Hepatic stellate cell (primary cell): ENCODE data around the gene IFI27L1.

Source experiments
- DNase-seq: peaks from one replicate; pipeline ENCODE4 v3.0.0; 2011; ENCODE audit warnings: low spot score

Gene IFI27L1

GRCh38 chr14:94079891-94080620 lies 1.1 kb upstream of the IFI27L1 start:
- DNase-seq: peak; percentile 61

- DNase-seq: no peak
Measured at GRCh38 chr14:94081386-94081820, 293 bp downstream of the IFI27L1 start.

- DNase-seq: no peak
Measured at GRCh38 chr14:94087891-94088290, 6.8 kb downstream of the IFI27L1 start.

- peak; percentile 43 for DNase-seq
Measured at GRCh38 chr14:94088516-94088915, 7.4 kb downstream of the IFI27L1 start.

- DNase-seq: no peak
Measured at GRCh38 chr14:94089479-94089878, 8.4 kb downstream of the IFI27L1 start.

DNA sequence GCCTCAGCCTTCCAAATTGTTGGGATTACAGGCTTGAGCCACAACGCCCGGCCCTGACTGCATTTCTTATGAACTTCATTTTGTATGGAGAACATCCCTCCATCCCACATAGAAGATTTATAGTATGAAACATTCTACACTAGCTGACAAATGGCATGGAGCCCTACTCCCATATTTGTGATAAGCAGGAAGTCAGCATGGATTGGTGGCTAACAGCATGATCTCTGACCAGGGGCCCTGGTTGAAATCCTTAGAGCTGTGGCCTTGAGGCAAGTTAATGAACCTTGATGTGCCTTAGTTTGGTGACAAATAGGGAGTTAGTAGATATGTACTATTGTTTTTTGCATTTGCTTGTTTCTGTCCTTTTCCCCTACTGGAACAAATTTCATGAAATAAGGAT lies 12.3 kb downstream of the IFI27L1 start:
- DNase-seq: no peak

DNA sequence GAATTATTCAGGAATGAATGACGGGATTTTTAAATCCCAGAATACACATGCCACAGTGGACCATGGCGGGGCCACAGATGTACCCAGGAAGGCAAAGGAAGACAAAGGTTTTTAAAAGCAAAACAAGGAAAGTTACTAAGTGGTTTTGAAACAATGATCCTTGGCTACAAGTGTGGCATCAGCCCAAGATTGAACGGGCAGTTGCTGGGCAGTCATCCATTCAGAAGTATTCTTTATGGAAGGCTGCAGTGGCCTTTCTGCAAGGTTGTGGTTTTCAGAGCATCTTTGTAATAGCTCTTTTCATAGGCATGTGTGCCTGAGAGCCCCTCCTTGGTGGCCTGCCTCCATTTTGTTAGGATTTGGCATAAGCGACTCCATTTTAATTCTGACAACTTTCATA lies 16.0 kb downstream of the IFI27L1 start:
- DNase-seq: no peak

- no peak for DNase-seq
Measured at GRCh38 chr14:94098326-94098992, 17.3 kb downstream of the IFI27L1 start.

GRCh38 chr14:94099006-94099405 lies 17.9 kb downstream of the IFI27L1 start:
- no peak for DNase-seq

DNA sequence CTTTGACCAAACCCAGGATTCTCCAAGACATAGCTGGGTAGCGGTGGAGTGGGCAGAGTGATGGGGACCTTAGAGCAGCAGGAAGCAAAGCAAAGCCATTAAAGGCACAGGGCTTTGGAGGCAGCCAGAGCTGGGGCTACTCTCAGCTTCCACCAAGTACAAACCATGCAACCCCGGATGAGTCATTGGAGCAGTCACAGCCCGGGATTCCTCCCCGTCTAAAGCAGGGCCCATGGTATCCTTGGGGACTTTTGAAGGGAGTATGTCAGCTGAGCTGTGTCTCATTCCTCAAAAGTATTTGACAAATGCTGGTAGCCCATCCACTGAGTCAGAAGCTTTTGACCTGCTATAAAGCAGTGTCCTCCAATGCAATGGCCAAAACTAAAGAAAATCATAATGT lies 19.7 kb downstream of the IFI27L1 start:
- DNase-seq: peak; percentile 96

DNA sequence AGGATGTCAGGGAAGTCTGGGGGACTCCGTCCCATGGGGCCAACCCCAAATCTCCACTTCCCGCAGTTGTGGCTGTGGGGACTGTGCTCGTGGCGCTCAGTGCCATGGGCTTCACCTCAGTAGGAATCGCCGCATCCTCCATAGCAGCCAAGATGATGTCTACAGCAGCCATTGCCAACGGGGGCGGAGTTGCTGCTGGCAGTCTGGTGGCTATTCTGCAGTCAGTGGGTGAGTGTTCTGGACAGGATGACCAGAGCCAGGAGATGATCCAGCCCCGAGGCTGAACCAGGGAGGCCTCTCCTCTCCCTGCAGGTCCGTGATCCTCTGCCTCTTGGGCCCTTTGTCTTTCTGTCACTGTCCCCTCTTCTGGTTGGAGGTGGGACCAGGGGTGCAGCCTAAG lies 20.6 kb downstream of the IFI27L1 start:
- DNase-seq: no peak

DNA sequence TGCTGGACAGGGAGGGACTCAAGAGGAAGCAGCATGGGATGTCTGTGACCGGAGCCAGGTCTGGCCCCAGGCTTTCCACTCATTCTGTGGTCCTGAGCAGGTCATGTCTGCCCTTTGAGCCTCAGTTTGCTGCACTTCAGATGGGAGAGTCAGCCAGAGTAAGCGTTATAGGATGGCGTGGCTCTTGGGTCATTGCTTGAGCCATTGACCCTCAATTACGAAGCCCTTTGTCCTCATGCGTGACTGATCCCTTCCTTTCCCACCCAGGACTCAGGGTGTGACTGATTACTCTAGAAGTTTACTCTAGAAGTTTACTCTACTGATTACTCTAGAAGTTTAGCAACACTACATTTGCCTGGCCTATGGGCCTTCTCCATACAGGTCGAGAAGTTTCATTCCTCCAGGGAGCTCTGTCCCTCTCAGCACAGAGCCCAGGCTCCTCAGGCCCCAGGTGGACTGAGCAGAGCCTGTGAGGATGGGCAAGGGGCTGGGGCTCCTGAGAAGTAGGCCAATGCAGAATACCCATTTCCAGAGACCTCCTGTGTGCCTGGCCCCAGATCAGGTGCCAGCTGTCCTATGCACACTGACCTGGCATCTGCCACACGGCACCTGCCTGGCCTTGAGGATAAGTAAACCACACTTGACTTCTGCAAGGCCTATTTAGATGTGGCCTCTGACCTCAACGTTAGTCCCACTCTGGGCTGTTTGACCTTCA lies 21.8 kb downstream of the IFI27L1 start:
- DNase-seq: no peak

DNA sequence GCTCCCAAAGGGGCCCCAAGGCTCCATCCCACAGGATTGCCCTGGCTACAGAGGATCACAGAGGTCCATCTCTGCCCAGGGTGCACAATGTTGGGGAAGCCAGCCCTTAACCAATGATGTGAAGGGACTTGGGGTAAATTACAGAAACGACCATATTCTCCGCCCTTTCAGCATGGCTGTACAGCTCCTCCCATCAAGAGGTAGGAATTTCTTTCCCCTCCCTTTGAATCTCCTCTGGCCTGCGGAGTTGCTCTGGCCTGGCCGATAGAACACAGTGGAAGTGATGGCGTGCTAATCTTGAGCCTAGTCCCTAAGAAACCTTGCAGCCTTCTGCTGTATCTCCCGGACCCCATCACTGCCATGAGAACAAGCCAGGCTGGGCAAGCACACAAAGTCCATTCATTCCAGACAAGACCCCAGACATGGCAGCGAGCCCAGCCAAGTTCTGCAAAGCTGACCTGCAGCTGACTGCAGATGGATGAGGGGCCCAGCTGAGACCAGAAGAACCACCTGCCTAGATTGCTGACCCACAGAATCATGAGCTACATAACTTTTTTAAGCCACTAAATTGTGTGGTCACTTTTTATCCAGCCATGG lies 22.5 kb downstream of the IFI27L1 start:
- DNase-seq: no peak

- DNase-seq: no peak
Measured at GRCh38 chr14:94104731-94105130, 23.6 kb downstream of the IFI27L1 start.

DNA sequence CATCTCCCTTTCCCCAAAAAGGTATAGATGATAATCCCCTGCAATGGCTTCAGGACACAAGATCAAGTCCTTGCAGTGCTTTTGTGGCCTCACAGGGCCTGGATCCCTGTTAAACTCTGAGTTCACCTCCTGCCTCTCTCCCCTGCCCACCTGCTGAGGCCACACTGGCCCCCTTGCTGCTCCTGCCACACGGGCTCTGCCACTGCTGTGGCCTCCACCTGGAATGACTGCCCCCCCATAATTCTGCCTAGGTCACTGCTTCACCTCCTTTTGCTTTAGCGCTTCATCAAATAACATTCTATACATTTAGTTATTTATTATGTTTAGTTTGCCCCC lies 28.8 kb downstream of the IFI27L1 start:
- DNase-seq: no peak

DNA sequence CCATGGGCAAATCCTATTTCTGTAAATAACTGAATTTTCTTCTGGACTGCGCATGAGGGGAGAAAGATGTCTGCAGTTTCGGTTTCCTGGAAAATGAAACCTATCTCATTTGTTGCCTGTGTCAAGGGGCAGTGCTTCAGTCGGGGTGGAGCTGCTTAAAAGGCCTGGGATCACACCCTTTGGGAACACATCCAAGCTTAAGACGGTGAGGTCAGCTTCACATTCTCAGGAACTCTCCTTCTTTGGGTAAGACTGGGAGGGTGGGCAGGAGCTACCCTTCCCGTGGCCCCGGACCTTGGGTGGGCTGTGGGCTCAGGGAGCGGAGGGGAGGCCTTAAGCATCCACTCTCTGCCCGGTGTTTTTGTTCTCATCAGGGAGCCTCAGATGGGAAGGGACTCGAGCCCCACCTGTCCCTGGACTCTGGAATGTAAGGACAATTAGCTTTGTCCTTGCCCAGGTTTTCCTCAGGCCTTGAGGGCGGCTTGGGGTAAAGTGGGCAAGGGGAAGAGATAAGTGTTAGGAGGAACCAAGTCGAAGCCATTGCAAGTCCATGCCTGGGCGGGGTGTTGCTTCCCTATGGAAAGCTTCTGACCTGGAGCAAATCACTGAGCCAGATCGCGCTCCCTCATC lies 29.6 kb downstream of the IFI27L1 start, which contains the start of gene IFI27:
Gene IFI27, plus strand, starts transcription at position 185 of the 630 bp plus-strand sequence.
- DNase-seq: peak; percentile 64

DNA sequence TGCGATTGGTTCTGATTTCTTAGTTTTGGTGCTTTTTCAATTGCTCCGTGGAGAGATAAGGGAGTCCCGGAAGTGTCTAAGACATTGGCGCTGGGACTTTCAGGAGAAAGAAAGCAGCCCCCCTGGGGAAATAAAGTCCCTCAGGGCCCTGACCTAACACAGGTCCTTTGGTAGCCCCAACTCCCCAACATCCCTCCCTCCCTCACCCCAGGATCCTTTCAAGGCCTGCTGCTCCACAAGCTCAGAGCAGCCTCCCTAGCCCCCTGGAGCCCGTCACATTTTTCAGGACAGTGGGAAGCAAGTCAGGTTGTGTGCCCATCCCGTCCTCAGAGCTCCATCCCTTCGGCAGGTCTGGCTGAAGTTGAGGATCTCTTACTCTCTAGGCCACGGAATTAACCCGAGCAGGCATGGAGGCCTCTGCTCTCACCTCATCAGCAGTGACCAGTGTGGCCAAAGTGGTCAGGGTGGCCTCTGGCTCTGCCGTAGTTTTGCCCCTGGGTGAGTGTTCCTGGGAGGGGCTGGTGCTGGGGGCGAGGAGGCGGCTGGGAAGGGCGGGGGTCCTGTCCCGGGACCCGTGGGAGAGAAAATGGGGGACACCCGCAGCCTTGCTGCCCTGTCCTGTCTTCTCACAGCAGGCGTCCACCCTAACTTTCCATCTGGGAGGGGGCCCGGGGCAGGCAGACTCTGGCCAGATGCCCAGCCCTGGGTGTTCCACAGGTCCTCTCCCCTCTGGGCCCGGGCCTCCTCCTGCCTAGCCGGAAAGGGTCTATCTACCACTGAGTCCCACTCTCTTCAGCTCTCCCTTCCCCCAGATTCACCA lies 30.4 kb downstream of the IFI27L1 start:
- no peak for DNase-seq

- no peak for DNase-seq
Measured at GRCh38 chr14:94112513-94113063, 31.5 kb downstream of the IFI27L1 start.

DNA sequence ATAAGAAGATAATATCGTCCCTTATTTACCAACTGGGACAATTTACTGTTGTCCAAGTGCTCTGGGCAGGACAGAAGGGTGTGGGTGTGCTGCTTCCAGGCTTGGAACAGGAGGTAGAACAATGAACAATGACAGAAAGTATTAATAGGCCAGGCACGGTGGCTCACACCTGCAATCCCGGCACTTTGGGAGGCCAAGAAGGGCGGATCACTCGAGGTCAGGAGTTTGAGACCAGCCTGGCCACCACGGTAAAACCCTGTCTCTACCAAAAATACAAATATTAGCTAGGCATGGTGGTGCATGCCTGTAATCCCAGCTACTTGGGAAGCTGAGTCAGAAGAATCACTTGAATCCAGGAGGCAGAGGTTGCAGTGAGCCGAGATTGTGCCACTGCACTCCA lies 32.0 kb downstream of the IFI27L1 start:
- DNase-seq: no peak

DNA sequence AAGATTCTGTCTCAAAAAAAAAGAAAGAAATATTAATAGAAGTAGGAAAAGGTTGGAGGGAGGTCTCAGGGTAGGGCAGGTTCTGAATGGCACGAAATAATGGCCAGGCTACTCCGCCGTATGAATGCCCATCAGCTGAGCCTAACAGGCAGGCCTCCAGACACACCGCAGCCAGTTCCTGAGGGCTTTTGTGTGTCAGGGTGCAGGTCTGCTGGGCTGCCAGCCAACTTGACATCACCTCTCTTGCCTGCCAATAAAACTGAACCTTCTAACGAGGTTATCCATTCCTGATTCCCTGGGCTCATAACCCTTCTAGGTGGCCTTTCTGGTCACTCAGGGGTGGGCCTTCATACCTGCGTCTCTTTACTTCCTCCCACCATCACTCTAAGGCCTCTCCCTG lies 32.4 kb downstream of the IFI27L1 start:
- DNase-seq: no peak
